Esophagus (tissue), 2 donors: ENCODE results near the gene THSD4. TPM values are rescaled to one million over a fixed set of nuclear protein-coding genes. Genes with fewer than 3 reads are reported as not detected.
A peak's percentile ranks its signal among the peaks of the same experiment; 100 is the strongest.
"Not testable (repeated sequence)": the region's sequence is repeated elsewhere in the genome, so short reads cannot be mapped to it uniquely, and the experiment has no call there.

ENCODE experiments used
- H3K27ac ChIP-seq, 2 donors: one replicate each; pipeline ENCODE4 v1.5.1; 2013; ENCODE audit warnings: low read depth in 2 of 2, mild to moderate bottlenecking in 2 of 2, inconsistent platforms in 1 of 2, low read length in 1 of 2, moderate library complexity in 1 of 2
- H3K27me3 ChIP-seq, 2 donors: one replicate each; pipeline ENCODE4 v1.6.1; 2013; ENCODE audit warnings: low read length in 2 of 2, control low read depth in 1 of 2, mild to moderate bottlenecking in 1 of 2; ENCODE audit not compliant: insufficient read depth in 2 of 2, control insufficient read depth in 1 of 2
- H3K36me3 ChIP-seq, 2 donors: one replicate each; pipeline ENCODE4 v1.6.1; 2013; ENCODE audit warnings: low read length in 1 of 2; ENCODE audit not compliant: control insufficient read depth in 2 of 2, insufficient read depth in 2 of 2
- H3K4me1 ChIP-seq, 2 donors: one replicate each; pipeline ENCODE4 v1.6.1; 2013; ENCODE audit warnings: low read length in 1 of 2; ENCODE audit not compliant: control insufficient read depth in 2 of 2, insufficient read depth in 2 of 2
- H3K4me3 ChIP-seq, 2 donors: one replicate each; pipeline ENCODE4 v1.5.1; 2013; ENCODE audit warnings: low read length in 2 of 2, mild to moderate bottlenecking in 2 of 2, low read depth in 1 of 2, moderate library complexity in 1 of 2
- H3K9me3 ChIP-seq, 2 donors: one replicate each; pipeline ENCODE4 v1.6.1; 2013; ENCODE audit warnings: mild to moderate bottlenecking in 2 of 2, low read depth in 1 of 2, low read length in 1 of 2, moderate library complexity in 1 of 2; ENCODE audit not compliant: control insufficient read depth in 2 of 2, insufficient read depth in 1 of 2
- WGBS, 2 donors: extraction: QIAGEN DNeasy Blood & Tissue Kit; methylation state at CpG; one replicate each; pipeline ENCODE4 v1.1.7; 2013; 5-methylcytosine and 5-hydroxymethylcytosine counted together
- polyA plus RNA-seq, 2 donors: library from polyadenylated mRNA; stranded (reverse); fragments of 200-250 nt; gene quantifications; one replicate each; pipeline ENCODE4 v1.2.3, GENCODE V29; 2013
- donor health status: healthy with polysubstance abuse.
- donor health status: Bipolar disorder and iron deficiency.

THSD4 gene
- polyA plus RNA-seq, 2 donors, result 34.1 to 49.7 TPM

DNA sequence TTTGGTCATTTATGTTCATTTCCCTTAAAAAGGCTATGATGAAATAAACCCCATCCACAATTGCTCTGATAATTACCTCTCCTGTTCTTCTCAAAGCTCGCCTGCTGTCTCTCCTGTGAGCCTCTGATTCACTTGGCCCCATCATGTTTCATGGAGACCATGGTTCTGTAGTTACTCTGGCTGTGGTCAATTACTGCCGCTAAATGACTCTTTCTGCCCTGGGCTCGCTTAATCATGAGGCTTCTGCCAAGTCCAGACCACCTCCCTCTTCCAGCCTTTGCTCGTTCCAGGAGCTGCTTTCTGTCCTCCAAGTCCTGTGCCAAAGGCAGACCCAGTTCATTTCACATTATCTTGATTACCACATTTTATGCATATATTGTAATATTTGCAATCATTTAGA is 91.9 kb downstream of the THSD4 start:
- no peak overlapping the region for H3K4me3 ChIP-seq
- 88 to 93% methylated on average over 4 of the region's 4 CpGs for WGBS, 2 donors
- H3K27me3 ChIP-seq, result no peaks in the 10 kb centered on the region
- no peaks in the 10 kb centered on the region for H3K36me3 ChIP-seq
- H3K27ac ChIP-seq, result no peak overlapping the region
- no peaks in the 10 kb centered on the region for H3K4me1 ChIP-seq
- no peaks in the 10 kb centered on the region for H3K9me3 ChIP-seq

- no peaks in the 10 kb centered on the region for H3K9me3 ChIP-seq
- WGBS, 2 donors, result 74 to 79% methylated on average over 4 of the region's 4 CpGs
- no peak overlapping the region for H3K27ac ChIP-seq
- peaks cover 0 to 3% of the 10 kb centered on the region in 2 donors for H3K4me1 ChIP-seq
- H3K4me3 ChIP-seq, result no peak overlapping the region
- peaks cover 0 to 3% of the 10 kb centered on the region in 2 donors for H3K36me3 ChIP-seq
- no peaks in the 10 kb centered on the region for H3K27me3 ChIP-seq
Measured at GRCh38 chr15:71212146-71212545, 96.9 kb downstream of the THSD4 start.

DNA sequence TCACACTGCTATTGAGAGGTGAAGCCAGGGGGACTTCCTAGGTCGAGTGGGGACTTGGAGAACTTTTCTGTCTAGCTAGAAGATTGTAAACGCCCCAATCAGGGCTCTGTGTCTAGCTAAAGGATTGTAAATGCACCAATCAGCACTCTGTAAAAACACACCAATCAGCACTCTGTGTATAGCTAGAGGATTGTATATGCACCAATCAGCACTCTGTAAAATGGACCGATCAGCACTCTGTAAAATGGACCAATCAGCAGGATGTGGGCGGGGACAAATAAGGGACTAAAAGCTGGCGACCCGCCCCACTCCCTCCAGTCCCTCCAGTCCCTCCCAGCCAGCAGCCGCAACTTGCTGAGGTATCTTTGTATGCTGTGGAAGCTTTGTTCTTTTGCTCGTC is 98.7 kb downstream of the THSD4 start:
- not testable (repeated sequence) for H3K4me1 ChIP-seq, H3K36me3 ChIP-seq, H3K4me3 ChIP-seq, H3K27me3 ChIP-seq, H3K27ac ChIP-seq, H3K9me3 ChIP-seq
- 88 to 93% methylated on average over 8 of the region's 8 CpGs for WGBS, 2 donors

DNA sequence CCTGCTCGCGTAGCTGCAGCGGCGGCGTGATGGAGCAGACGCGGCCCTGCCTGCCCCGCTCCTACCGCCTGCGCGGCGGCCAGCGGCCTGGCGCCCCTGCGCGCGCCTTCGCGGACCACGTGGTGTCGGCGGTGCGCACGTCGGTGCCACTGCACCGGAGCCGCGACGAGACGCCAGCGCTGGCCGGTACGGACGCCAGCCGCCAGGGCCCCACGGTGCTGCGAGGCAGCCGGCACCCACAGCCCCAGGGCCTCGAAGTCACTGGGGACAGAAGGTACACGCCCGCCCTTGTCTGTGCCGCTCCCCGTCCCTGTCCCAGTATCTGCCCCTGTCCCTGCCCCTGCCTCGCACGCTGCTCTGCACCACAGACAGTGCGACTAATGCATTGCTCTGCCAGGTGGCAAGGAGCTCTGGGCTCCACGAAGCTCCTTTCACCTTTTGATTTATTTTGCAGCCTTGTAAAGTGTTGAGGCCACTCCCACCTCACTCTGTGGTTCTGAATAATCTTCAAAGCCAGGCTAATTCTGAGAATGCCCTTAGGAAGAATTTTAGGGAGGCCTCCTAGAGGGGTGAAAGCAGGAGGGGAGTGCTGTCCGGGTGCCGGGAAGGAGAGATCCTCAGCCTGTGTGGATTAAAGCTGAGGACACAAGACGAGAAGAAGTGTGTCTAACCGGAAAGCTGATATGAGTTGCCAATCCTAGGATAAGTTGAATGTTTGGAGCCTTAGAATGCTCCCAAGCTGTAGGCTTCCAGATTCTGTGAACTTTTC is 100.0 kb downstream of the THSD4 start:
- 60 to 63% methylated on average over 50 to 51 of the region's 51 CpGs for WGBS, 2 donors
- Histone ChIP-seq H3K4me1 (peaks cover 0 to 3% of the 10 kb centered on the region in 2 donors), H3K27me3 (no peaks in the 10 kb centered on the region), H3K4me3 (no peak overlapping the region), H3K9me3 (no peaks in the 10 kb centered on the region), H3K27ac (no peak overlapping the region), H3K36me3 (peaks cover 0 to 3% of the 10 kb centered on the region in 2 donors)

- 62 to 64% methylated on average over 5 of the region's 5 CpGs for WGBS, 2 donors
- Histone ChIP-seq H3K9me3 (no peaks in the 10 kb centered on the region), H3K27me3 (no peaks in the 10 kb centered on the region), H3K4me1 (peaks cover 0 to 8% of the 10 kb centered on the region in 2 donors), H3K4me3 (no peak overlapping the region), H3K27ac (no peak overlapping the region), H3K36me3 (peaks cover 0 to 3% of the 10 kb centered on the region in 2 donors)
Measured at GRCh38 chr15:71218272-71218805, 103.1 kb downstream of the THSD4 start.

DNA sequence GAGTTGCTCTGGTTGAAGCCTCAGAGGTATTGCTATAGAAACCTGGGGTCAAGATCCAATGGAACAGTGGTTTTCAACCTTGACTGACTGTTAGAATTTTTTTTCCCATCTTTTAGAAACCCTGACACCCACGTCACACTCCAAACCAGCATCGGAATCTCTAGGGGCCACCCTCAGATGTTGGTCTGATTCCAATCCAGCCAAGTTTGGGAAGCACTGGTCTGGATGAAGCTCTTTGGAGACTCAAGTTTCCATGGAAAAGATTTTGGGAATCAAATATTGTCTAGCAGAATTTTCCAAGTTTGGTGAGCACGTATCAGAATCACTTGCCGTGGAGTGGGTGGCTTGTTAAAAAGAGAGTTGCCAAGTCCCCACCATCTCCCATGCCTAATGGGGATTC is 103.8 kb downstream of the THSD4 start:
- peaks cover 0 to 3% of the 10 kb centered on the region in 2 donors for H3K36me3 ChIP-seq
- no peaks in the 10 kb centered on the region for H3K27me3 ChIP-seq
- H3K9me3 ChIP-seq, result no peaks in the 10 kb centered on the region
- H3K27ac ChIP-seq, result peak overlapping the region in 1 of 2 donors; percentile 15
- H3K4me1 ChIP-seq, result peaks cover 0 to 12% of the 10 kb centered on the region in 2 donors
- WGBS, 2 donors, result 76 to 83% methylated on average over 4 of the region's 4 CpGs
- H3K4me3 ChIP-seq, result no peak overlapping the region

GRCh38 chr15:71219645-71220044 is 104.4 kb downstream of the THSD4 start:
- H3K4me1 ChIP-seq, result peaks cover 0 to 12% of the 10 kb centered on the region in 2 donors
- H3K27ac ChIP-seq, result peak overlapping the region in 1 of 2 donors; percentile 36
- H3K9me3 ChIP-seq, result no peaks in the 10 kb centered on the region
- no peak overlapping the region for H3K4me3 ChIP-seq
- WGBS, 2 donors, result 28 to 39% methylated on average over 2 of the region's 2 CpGs
- H3K27me3 ChIP-seq, result no peaks in the 10 kb centered on the region
- H3K36me3 ChIP-seq, result peaks cover 0 to 3% of the 10 kb centered on the region in 2 donors

GRCh38 chr15:71220828-71221227 is 105.6 kb downstream of the THSD4 start:
- H3K4me3 ChIP-seq, result no peak overlapping the region
- 85 to 96% methylated on average over 3 of the region's 3 CpGs for WGBS, 2 donors
- no peaks in the 10 kb centered on the region for H3K9me3 ChIP-seq
- H3K36me3 ChIP-seq, result peaks cover 0 to 3% of the 10 kb centered on the region in 2 donors
- H3K27ac ChIP-seq, result no peak overlapping the region
- H3K4me1 ChIP-seq, result peaks cover 0 to 8% of the 10 kb centered on the region in 2 donors
- no peaks in the 10 kb centered on the region for H3K27me3 ChIP-seq

GRCh38 chr15:71221417-71221816 is 106.1 kb downstream of the THSD4 start:
- H3K4me1 ChIP-seq, result peaks cover 0 to 8% of the 10 kb centered on the region in 2 donors
- H3K9me3 ChIP-seq, result no peaks in the 10 kb centered on the region
- H3K27me3 ChIP-seq, result no peaks in the 10 kb centered on the region
- H3K36me3 ChIP-seq, result no peaks in the 10 kb centered on the region
- 89 to 90% methylated on average over 2 of the region's 2 CpGs for WGBS, 2 donors
- no peak overlapping the region for H3K27ac ChIP-seq
- H3K4me3 ChIP-seq, result no peak overlapping the region

- Histone ChIP-seq H3K4me3 (no peak overlapping the region), H3K36me3 (no peaks in the 10 kb centered on the region), H3K27ac (peak overlapping the region in 1 of 2 donors; percentile 36), H3K4me1 (peaks cover 0 to 8% of the 10 kb centered on the region in 2 donors), H3K27me3 (no peaks in the 10 kb centered on the region), H3K9me3 (no peaks in the 10 kb centered on the region)
- WGBS, 2 donors, result 73 to 80% methylated on average over 2 of the region's 2 CpGs
Measured at GRCh38 chr15:71223516-71223915, 108.2 kb downstream of the THSD4 start.
